HG02610 (cell line): ENCODE measurements around the gene MEIOC.
A peak's percentile ranks its signal among the peaks of the same experiment; 100 is the strongest.
"Not testable (repeated sequence)": the region's sequence is repeated elsewhere in the genome, so short reads cannot be mapped to it uniquely, and the experiment has no call there.

ENCODE experiments used
- ATAC-seq: cut with Tn5 transposase; IDR thresholded peaks from one replicate; pipeline ENCODE4 v1.9.1; 2021; ENCODE audit warnings: mild to moderate bottlenecking, moderate library complexity; ENCODE audit not compliant: unreplicated experiment

Gene MEIOC

GRCh38 chr17:44646280-44646679, 10.0 kb upstream of the MEIOC start:
- no peak for ATAC-seq

- ATAC-seq: no peak
These were observed 8.5 kb upstream of the MEIOC start for GRCh38 chr17:44647736-44648135.

GRCh38 chr17:44648963-44649362, 7.3 kb upstream of the MEIOC start:
- no peak for ATAC-seq

- no peak for ATAC-seq
These were observed 5.0 kb upstream of the MEIOC start for GRCh38 chr17:44651228-44651627.

GRCh38 chr17:44652727-44653126, 3.5 kb upstream of the MEIOC start:
- no peak for ATAC-seq

GRCh38 chr17:44653384-44653783, 2.9 kb upstream of the MEIOC start:
- ATAC-seq: no peak

GRCh38 chr17:44653954-44654353, 2.3 kb upstream of the MEIOC start:
- no peak for ATAC-seq

- no peak for ATAC-seq
These were observed 5.6 kb downstream of the MEIOC start for GRCh38 chr17:44661835-44662234.

- ATAC-seq: no peak
These were observed 6.8 kb downstream of the MEIOC start for GRCh38 chr17:44663095-44663494.

GRCh38 chr17:44664867-44665266, 8.6 kb downstream of the MEIOC start:
- ATAC-seq: no peak

GRCh38 chr17:44666006-44666405, 9.7 kb downstream of the MEIOC start:
- ATAC-seq: no peak

- ATAC-seq: no peak
These were observed 16.3 kb downstream of the MEIOC start for GRCh38 chr17:44672479-44673093.

- ATAC-seq: no peak
These were observed 17.6 kb downstream of the MEIOC start for GRCh38 chr17:44673893-44674292.

- ATAC-seq: no peak
These were observed 20.9 kb downstream of the MEIOC start for GRCh38 chr17:44677136-44677535.

- ATAC-seq: not testable (repeated sequence)
These were observed 27.0 kb downstream of the MEIOC start for GRCh38 chr17:44683303-44683702.

GRCh38 chr17:44687756-44688155, 31.5 kb downstream of the MEIOC start:
- no peak for ATAC-seq

GRCh38 chr17:44688200-44688599, 31.9 kb downstream of the MEIOC start:
- no peak for ATAC-seq

- ATAC-seq: no peak
These were observed 32.6 kb downstream of the MEIOC start for GRCh38 chr17:44688675-44689476.

GRCh38 chr17:44689477-44690217, 33.4 kb downstream of the MEIOC start, which contains the start of gene CCDC43:
TSS of gene CCDC43 (minus strand) at chr17:44689776. CDS start at chr17:44689753, 23 bp downstream.
- ATAC-seq: peak; percentile 89

GRCh38 chr17:44690746-44691306, 34.6 kb downstream of the MEIOC start:
- ATAC-seq: not testable (repeated sequence)

GRCh38 chr17:44693609-44694008, 37.3 kb downstream of the MEIOC start:
- ATAC-seq: no peak
